ENCODE data around the gene TSHZ3. TPM values are rescaled to one million over a fixed set of nuclear protein-coding genes. Genes with fewer than 3 reads are reported as not detected.

TSHZ3 gene
- total and polyA plus RNA-seq, 11 donors = 0.88 to 11.5 (median 2.4) TPM

DNA sequence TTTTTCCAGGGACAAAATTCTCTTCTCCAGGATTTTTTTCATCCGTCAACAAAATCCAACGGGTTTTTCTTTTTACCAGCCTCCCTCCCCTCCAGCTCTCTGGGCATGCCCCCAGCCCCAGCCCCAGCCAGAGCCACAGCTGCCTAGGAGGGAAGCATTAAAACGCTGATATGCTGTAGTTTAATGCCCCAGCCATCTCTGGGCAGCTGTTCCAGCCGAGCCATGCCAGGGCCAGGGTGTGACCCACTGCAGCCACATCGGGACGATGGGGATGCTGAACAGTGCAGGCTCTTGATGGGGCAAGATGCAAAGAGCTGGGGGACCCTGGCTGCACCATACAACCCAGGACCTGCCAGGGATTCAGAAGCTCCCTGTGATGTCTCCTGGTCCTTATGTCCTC is 32.1 kb downstream of the TSHZ3 start:
- Histone ChIP-seq H3K4me3 (peak overlapping the region in 6 of 12 donors; percentile 7 to 40 (median 12)), H3K4me1 (peaks cover 4 to 61% (median 34%) of the 10 kb centered on the region in 12 donors), H3K27ac (peak overlapping the region in 7 of 12 donors; percentile 22 to 58 (median 37)), H3K36me3 (peaks cover 0 to 4% (median 0%) of the 10 kb centered on the region in 9 donors), H3K9me3 (no peaks in the 10 kb centered on the region), H3K27me3 (no peaks in the 10 kb centered on the region)
- no peak for DNase-seq
- intact Hi-C loops (cut with DNase I) = no loop called here
- no peak for ATAC-seq
- TF ChIP-seq POLR2A (IDR thresholded peaks at IDR 0.05) = no peak
- TF ChIP-seq, protein P1, sequence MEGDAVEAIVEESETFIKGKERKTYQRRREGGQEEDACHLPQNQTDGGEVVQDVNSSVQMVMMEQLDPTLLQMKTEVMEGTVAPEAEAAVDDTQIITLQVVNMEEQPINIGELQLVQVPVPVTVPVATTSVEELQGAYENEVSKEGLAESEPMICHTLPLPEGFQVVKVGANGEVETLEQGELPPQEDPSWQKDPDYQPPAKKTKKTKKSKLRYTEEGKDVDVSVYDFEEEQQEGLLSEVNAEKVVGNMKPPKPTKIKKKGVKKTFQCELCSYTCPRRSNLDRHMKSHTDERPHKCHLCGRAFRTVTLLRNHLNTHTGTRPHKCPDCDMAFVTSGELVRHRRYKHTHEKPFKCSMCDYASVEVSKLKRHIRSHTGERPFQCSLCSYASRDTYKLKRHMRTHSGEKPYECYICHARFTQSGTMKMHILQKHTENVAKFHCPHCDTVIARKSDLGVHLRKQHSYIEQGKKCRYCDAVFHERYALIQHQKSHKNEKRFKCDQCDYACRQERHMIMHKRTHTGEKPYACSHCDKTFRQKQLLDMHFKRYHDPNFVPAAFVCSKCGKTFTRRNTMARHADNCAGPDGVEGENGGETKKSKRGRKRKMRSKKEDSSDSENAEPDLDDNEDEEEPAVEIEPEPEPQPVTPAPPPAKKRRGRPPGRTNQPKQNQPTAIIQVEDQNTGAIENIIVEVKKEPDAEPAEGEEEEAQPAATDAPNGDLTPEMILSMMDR (IDR thresholded peaks at IDR 0.05) = no peak
- WGBS, 4 donors = 56 to 64% (median 62%) methylated on average over 5 to 6 of the region's 6 CpGs

GRCh38 chr19:31316201-31316951 is 32.9 kb downstream of the TSHZ3 start:
- Histone ChIP-seq H3K36me3 (peaks cover 0 to 4% (median 0%) of the 10 kb centered on the region in 9 donors), H3K27me3 (no peaks in the 10 kb centered on the region), H3K4me1 (peaks cover 4 to 68% (median 34%) of the 10 kb centered on the region in 12 donors), H3K27ac (peak overlapping the region in 9 of 12 donors; percentile 16 to 58 (median 37)), H3K9me3 (no peaks in the 10 kb centered on the region), H3K4me3 (peak overlapping the region in 8 of 12 donors; percentile 7 to 40 (median 12))
- intact Hi-C loops (cut with DNase I) = no loop called here
- peak; percentile 58 to 79 (median 72) for ATAC-seq
- WGBS, 4 donors = 37 to 46% (median 43%) methylated on average over 12 of the region's 12 CpGs
- TF ChIP-seq, protein P1 (IDR thresholded peaks at IDR 0.05) = no peak
- no peak for TF ChIP-seq POLR2A (IDR thresholded peaks at IDR 0.05)
- DNase-seq = no peak

DNA sequence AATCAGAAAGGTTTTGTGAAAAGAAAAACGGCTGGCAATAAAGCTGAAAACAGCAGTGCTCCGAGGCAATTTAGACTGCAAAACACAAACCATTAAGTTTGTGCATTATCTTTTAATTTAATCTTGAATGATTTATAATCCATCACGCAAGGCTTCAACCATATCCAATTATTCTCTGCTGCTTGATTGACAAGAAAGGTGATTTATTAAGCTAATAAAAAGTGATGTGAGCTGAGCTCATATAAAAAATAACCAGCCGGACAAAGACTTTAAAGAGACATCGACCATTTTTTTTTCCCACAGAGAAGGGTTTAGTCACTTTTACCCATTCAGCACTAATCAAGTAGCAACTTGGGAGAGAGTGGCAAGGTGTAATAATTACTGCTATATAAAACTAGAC is 33.6 kb downstream of the TSHZ3 start:
- ATAC-seq = no peak
- TF ChIP-seq POLR2A (IDR thresholded peaks at IDR 0.05) = no peak
- TF ChIP-seq, protein P1 (IDR thresholded peaks at IDR 0.05) = no peak
- peaks cover 0 to 1% (median 0%) of the 10 kb centered on the region in 9 donors for H3K27me3 ChIP-seq
- peaks cover 4 to 75% (median 34%) of the 10 kb centered on the region in 12 donors for H3K4me1 ChIP-seq
- no peak overlapping the region for H3K4me3 ChIP-seq
- DNase-seq = no peak
- peak overlapping the region in 4 of 12 donors; percentile 10 to 58 (median 44) for H3K27ac ChIP-seq
- peaks cover 0 to 4% (median 0%) of the 10 kb centered on the region in 9 donors for H3K36me3 ChIP-seq
- whole genome bisulfite sequencing, 4 donors = 55 to 63% (median 62%) methylated on average over 5 of the region's 5 CpGs
- no peaks in the 10 kb centered on the region for H3K9me3 ChIP-seq
- intact Hi-C loops (cut with DNase I) = no loop called here

DNA sequence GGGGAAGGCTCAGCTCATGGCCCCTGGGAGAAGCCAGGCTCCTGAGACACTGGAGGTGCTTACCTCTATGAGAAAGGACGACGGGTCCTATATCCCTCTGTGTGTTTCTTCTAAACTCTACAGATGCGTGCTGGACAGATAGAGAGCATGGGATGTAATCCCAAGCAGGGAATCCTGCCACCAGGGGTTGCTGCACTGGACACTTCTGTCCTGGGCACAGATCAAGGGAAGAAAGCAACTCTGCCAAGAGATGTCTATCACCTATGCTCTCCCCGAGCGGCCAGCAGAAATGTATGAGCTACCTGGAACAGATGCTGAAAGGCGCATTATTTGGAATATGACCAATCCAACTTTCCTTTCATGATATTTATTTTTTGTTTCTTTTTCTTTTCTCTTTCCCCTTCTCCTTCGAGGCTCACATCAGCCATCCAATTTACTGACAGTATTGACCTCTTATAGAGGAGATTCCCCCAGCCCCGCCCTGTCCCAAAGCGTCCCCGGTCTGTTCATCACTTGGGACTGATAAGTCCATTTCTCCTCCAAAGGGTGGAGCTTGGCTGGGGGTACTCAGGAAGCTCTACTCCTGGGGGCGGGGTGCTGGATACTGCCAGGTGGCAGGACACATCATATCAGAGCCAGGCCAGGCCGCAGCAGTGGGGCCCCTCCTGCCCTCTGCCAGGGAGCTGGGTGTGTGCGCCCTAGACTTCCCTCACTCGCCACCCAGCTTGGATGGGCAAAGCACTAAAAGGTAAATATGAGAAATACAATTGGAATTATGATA is 34.2 kb downstream of the TSHZ3 start:
- no peak overlapping the region for H3K4me3 ChIP-seq
- H3K9me3 ChIP-seq = no peaks in the 10 kb centered on the region
- TF ChIP-seq, protein P1 (IDR thresholded peaks at IDR 0.05) = no peak
- TF ChIP-seq POLR2A (IDR thresholded peaks at IDR 0.05) = no peak
- DNase-seq (no peak), ATAC-seq (no peak)
- peak overlapping the region in 2 of 12 donors; percentile 10 to 58 for H3K27ac ChIP-seq
- peaks cover 0 to 3% (median 0%) of the 10 kb centered on the region in 9 donors for H3K27me3 ChIP-seq
- intact Hi-C loops (cut with DNase I) = no loop called here
- 62 to 72% (median 70%) methylated on average over 14 of the region's 14 CpGs for WGBS, 4 donors
- H3K36me3 ChIP-seq = no peaks in the 10 kb centered on the region
- H3K4me1 ChIP-seq = peaks cover 4 to 81% (median 34%) of the 10 kb centered on the region in 12 donors

Data from heart left ventricle (tissue), 16 donors.